MM.1S (cell line): ENCODE measurements around the gene HCLS1.

Source experiments
- CTCF ChIP-seq: fragments of 300-600 bp; sonication (generic); IDR thresholded peaks from 2 replicates; pipeline ENCODE4 v1.5.1; 2016; ENCODE audit warnings: antibody characterized with exemption, low read length, mixed read lengths
- EZH2phosphoT487 ChIP-seq: fragments of 300-600 bp; sonication (generic); IDR thresholded peaks from 2 replicates; pipeline ENCODE4 v1.6.1; 2018; ENCODE audit warnings: antibody characterized with exemption, low read length

GRCh38 chr3:121663171-121663847, 2.6 kb upstream of the HCLS1 start:
- no peak for TF ChIP-seq EZH2phosphoT487
- TF ChIP-seq CTCF = no peak
